HUES64 (cell line): Measurements from ENCODE around the gene TCAP.

Experiments
- H3K27ac ChIP-seq: 2 replicates; pipeline ENCODE4 v1.7.0; 2013; ENCODE audit warnings: low read depth, low read length, inconsistent platforms
- H3K27me3 ChIP-seq: 2 replicates; pipeline ENCODE4 v1.6.1; 2013; ENCODE audit warnings: mild to moderate bottlenecking, low read length; ENCODE audit not compliant: insufficient read depth
- H3K36me3 ChIP-seq: 2 replicates; pipeline ENCODE4 v1.6.1; 2013; ENCODE audit warnings: mild to moderate bottlenecking, low read length; ENCODE audit not compliant: insufficient read depth
- H3K4me1 ChIP-seq: 2 replicates; pipeline ENCODE4 v1.6.1; 2013; ENCODE audit warnings: mild to moderate bottlenecking, low read length, moderate library complexity; ENCODE audit not compliant: insufficient read depth
- H3K4me3 ChIP-seq: 2 replicates; pipeline ENCODE4 v1.5.1; 2013; ENCODE audit warnings: mild to moderate bottlenecking, low read length, moderate library complexity
- H3K9ac ChIP-seq: 2 replicates; pipeline ENCODE4 v1.6.1; 2013; ENCODE audit warnings: mild to moderate bottlenecking, low read depth, low read length
- H3K9me3 ChIP-seq: 2 replicates; pipeline ENCODE4 v1.6.1; 2013; ENCODE audit warnings: low read depth, low read length; ENCODE audit not compliant: insufficient read depth
- WGBS: fragments of 150-250, 120-280 bp; methylation state at CpG from one replicate; pipeline ENCODE4 v1.1.7; 2013; ENCODE audit warnings: missing lambda C conversion rate; 5-methylcytosine and 5-hydroxymethylcytosine counted together

The TCAP gene

DNA sequence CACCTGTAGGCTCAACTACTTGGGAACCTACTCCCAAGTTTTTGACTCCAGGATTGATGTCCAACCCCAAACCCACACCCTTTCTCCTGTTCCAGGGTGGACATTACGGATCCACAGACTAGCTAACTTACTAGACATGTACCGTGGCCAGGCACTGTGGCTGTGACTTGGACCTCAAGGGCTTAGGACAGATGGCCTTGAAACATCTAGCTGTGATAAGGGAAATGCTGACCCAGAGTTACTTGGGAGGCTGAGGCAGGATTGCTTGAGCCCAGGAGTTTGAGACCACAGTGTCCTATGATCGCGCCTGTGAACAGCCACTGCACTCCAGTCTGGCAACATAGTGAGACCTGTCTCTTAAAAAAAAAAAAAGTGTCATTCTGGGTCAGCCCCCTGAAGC is 24.1 kb upstream of the TCAP start:
- no peak overlapping the region for H3K9ac ChIP-seq
- H3K9me3 ChIP-seq: no peaks in the 10 kb centered on the region
- H3K27me3 ChIP-seq: no peaks in the 10 kb centered on the region
- H3K36me3 ChIP-seq: no peaks in the 10 kb centered on the region
- H3K4me1 ChIP-seq: peaks cover 43% of the 10 kb centered on the region
- no peak overlapping the region for H3K27ac ChIP-seq
- no peak overlapping the region for H3K4me3 ChIP-seq
- 94% methylated on average over 4 of the region's 4 CpGs for WGBS

DNA sequence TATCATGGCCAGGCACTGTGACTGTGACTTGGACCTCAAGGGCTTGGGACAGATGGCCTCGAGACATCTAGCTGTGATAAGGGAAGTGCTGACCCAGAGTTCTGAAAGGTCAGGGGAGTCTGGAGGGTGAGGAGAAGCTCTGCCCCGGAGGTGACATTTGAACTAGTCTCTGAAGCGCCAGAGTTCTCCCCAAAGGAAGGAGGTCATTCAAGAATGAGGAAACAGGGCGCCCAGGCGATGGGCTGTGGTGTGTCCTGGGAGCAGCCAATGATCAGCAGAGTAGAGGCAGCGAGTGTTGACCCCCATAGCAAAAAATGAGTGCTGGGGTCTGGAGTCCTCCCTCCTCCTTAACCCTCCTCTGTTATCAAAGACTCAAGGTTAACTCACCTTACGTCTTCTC is 23.3 kb upstream of the TCAP start:
- WGBS: 86% methylated on average over 7 of the region's 7 CpGs
- Histone ChIP-seq H3K9ac (no peak overlapping the region), H3K4me1 (peaks cover 36% of the 10 kb centered on the region), H3K9me3 (no peaks in the 10 kb centered on the region), H3K36me3 (no peaks in the 10 kb centered on the region), H3K27me3 (no peaks in the 10 kb centered on the region), H3K4me3 (no peak overlapping the region), H3K27ac (no peak overlapping the region)

DNA sequence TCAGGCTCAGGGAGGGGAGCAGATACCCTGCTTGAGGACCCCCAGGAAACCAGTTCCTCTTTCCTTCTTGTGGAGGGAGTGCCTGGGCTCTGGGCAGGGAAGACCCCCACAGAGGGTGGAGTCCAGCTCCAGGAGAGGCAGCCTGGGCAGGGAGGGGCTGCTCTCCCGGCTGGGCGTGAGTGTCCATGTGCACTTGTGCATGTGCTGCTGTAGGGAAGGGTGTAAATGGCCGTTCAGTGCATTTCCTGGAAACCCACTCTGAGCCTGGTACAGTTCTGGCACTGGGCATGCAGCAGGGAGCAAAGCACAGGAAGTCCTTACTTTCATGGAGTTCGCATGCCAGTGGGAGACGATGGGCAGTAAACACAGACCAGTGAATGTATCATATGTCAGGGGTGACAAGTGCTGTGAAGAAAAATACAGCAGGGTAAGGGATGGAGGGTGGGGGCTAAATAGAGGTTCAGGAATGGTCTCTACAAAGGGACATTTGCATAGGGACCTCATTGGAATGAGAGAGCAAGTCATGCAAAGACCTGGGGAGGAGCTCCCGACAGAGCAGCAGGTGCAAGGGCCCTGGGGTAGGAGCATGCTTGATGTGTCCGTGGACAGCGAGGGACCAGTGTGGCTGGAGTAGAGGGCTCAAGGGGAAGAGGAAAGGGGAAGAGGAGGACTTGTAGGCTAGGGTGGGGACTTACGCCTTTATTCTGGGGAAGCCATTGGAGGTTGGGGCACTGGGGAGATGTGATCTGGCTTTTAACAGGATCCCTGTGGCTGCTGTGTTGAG is 22.7 kb upstream of the TCAP start:
- 90% methylated on average over 9 of the region's 9 CpGs for WGBS
- Histone ChIP-seq H3K9ac (no peak overlapping the region), H3K36me3 (no peaks in the 10 kb centered on the region), H3K4me1 (peaks cover 36% of the 10 kb centered on the region), H3K27ac (no peak overlapping the region), H3K4me3 (no peak overlapping the region), H3K9me3 (no peaks in the 10 kb centered on the region), H3K27me3 (no peaks in the 10 kb centered on the region)

DNA sequence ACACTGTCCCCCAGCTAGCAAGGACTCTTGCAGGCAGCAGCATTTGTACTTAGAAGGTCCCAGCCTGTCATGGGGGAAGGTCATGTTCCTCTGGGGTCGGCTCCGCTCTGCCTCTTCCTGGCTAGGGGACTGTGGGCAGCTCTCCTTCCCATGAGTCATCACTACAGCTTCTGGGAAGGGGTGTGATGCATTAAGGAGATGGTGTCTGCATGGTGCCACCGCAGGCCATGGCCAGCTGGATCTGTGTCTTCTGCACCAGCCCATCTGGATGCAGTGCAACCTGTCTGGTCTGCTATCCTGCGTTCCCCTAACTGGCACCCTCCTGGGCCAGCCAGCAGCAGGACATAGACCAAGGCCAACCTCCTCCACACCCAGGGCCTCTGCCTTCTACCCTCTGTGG is 21.9 kb upstream of the TCAP start:
- peaks cover 30% of the 10 kb centered on the region for H3K4me1 ChIP-seq
- no peak overlapping the region for H3K27ac ChIP-seq
- H3K4me3 ChIP-seq: no peak overlapping the region
- H3K9ac ChIP-seq: no peak overlapping the region
- H3K27me3 ChIP-seq: no peaks in the 10 kb centered on the region
- 89% methylated on average over 4 of the region's 4 CpGs for WGBS
- H3K9me3 ChIP-seq: no peaks in the 10 kb centered on the region
- H3K36me3 ChIP-seq: no peaks in the 10 kb centered on the region

DNA sequence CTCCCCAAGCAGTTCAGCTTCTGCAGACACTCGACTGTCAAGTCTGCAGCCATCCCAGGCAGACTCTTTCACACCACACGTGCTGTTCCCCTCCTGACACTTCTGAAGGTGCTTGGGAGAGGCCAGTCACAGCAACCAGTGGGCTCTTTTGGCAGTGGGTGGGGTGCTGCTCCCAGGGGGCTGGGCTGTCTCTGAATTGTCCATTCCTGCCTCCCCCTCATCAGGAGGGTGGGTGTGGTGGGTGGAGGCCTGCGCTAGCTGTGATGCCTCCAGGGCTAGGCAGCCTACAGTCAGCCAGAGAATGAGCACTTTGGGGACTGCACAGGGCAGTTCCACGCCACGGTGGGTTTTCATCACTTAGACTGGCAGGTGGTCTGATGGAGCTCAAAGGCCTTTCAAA is 17.9 kb upstream of the TCAP start:
- H3K9ac ChIP-seq: no peak overlapping the region
- H3K27me3 ChIP-seq: no peaks in the 10 kb centered on the region
- WGBS: 76% methylated on average over 5 of the region's 5 CpGs
- H3K27ac ChIP-seq: no peak overlapping the region
- peaks cover 28% of the 10 kb centered on the region for H3K4me1 ChIP-seq
- no peak overlapping the region for H3K4me3 ChIP-seq
- H3K36me3 ChIP-seq: no peaks in the 10 kb centered on the region
- H3K9me3 ChIP-seq: no peaks in the 10 kb centered on the region

DNA sequence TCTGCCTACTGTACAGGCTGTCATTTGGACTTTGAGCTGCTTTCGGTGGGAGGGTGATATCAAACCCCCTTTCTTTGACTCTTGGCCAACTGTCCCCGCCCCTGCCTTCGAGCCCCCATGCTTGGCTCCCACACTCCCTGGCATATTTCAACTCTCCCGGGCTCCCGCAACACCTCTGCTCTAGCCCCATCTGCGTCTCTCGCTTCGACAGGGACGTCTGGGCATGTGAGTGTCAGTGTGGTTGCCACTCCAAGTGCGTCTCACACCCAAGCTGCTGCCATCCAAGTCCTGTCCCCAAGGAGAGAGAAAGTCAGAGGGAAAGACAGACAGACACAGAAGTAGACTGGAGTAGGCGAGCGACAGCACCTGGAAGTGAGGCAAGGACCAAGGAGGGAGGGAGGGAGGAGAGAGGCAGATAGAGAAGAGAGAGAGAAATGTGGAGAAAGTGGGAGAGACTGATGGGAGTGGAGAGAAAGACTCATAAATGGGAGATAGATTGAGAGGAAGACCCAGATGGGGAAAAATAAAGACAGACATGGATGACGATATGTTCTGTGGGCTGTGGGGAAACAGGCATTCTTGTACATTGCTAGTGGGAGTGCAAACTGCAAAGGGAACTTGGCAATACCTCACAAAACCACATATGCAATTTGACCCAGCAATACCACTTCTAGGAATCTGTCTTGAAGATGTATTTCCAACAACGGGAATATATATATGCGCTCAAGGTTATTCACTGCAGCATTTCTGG is 16.4 kb upstream of the TCAP start:
- no peak overlapping the region for H3K27ac ChIP-seq
- H3K9me3 ChIP-seq: no peaks in the 10 kb centered on the region
- H3K27me3 ChIP-seq: no peaks in the 10 kb centered on the region
- no peaks in the 10 kb centered on the region for H3K36me3 ChIP-seq
- H3K4me1 ChIP-seq: peaks cover 38% of the 10 kb centered on the region
- 93% methylated on average over 15 of the region's 15 CpGs for WGBS
- no peak overlapping the region for H3K9ac ChIP-seq
- H3K4me3 ChIP-seq: no peak overlapping the region

DNA sequence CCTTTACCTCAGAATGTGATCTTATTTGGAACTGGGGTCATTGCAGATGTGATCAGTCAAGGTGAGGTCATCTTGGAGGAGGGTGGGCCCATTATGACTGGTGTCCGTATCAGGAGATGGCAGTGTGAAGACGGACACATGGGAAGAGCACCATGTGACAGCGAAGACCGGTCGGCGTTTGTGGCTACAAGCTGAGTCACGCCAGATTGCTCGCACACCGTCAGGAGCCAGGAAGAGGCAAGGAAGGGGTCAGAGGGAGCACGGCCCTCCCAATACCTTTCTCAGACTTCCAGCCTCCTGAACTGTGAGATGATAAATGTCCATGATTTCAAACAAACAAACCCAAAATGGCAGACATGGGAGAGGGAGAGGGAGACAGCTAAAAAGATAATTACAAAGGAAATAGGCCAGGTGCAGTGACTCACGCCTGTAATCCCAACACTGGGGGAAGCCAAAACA is 15.0 kb upstream of the TCAP start:
- peaks cover 29% of the 10 kb centered on the region for H3K4me1 ChIP-seq
- 88% methylated on average over 11 of the region's 11 CpGs for WGBS

DNA sequence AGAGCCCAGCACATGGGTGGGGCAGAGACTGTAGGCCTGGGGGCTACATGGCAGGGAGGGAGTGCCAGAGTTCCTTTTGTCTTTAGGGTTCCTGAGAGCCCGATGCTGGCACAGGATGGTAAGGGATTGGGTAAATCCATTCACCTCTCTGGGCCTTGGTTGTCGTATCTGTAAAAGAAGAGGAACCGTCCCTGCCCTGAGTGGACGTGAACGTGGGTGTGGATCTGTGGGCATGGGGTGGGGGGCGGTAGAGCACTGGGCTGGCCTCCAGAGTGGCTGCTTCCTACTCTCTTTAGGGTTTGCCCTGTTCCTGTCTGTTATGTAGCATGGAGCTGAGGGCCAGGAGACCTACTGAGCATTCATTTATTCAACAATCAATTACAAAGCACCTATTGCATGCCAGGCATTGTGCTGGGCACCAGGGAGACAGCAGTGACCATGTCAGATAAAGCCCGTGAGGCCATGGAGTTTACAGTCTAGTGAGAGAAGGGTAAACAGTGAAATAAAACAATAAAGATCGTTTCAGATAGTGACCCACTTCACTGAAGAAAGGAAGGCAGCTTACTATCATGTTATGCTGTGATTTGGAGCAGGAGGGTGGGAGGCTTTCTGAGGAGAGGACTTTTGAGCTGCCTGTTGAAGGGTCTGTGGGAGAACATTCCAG is 13.1 kb upstream of the TCAP start:
- Histone ChIP-seq H3K4me3 (no peak overlapping the region), H3K9ac (peak overlapping the region; percentile 26), H3K4me1 (peaks cover 23% of the 10 kb centered on the region), H3K36me3 (no peaks in the 10 kb centered on the region), H3K27me3 (no peaks in the 10 kb centered on the region), H3K9me3 (no peaks in the 10 kb centered on the region), H3K27ac (peak overlapping the region; percentile 81; the same call in 1 of the 2 replicates)
- 85% methylated on average over 8 of the region's 8 CpGs for WGBS

More for the DNA sequence above, 15.0 kb upstream of the TCAP start:
- Histone ChIP-seq H3K4me3 (no peak overlapping the region), H3K36me3 (no peaks in the 10 kb centered on the region), H3K9ac (no peak overlapping the region), H3K27me3 (no peaks in the 10 kb centered on the region), H3K9me3 (no peaks in the 10 kb centered on the region), H3K27ac (no peak overlapping the region)

DNA sequence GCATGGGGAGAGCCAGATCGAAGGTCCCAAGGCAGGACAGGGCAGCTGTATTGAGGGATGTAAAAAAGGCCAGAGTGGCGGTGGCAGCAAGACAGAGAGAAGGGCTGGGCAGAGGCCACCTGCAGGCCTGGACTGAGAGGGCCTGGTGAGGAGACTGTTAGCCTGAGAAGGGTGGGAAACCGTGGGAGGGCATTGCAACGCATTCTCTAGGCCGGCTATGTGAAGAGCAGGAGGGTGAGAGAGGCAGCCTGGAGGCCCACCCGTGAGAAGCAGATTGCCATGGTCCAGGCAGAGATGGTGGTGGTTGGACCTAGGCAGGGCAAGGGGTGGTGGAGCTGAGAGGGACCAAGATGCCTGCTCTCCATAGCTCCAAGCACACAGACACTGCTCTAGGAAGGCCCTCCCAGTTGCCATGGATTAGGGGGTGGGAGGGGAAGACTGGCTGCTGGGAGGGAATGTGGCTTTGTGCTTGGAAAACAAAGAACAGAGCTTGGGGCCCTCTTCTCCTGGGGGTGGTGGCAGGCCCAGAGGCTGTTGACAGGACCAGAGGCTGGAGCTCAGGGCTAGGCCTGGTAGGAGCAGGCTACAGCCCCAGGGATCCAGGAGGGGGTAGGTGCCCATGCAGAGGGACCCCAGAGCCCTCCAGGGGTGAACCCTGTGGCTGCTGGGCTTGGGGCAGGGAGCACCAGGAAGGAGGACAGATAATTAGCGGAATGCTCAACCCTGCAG is 12.4 kb upstream of the TCAP start:
- Histone ChIP-seq H3K36me3 (no peaks in the 10 kb centered on the region), H3K4me3 (no peak overlapping the region), H3K4me1 (peaks cover 23% of the 10 kb centered on the region), H3K9ac (peak overlapping the region; percentile 26), H3K27ac (peak overlapping the region; percentile 81), H3K27me3 (no peaks in the 10 kb centered on the region), H3K9me3 (no peaks in the 10 kb centered on the region)
- WGBS: 40% methylated on average over 7 of the region's 7 CpGs

DNA sequence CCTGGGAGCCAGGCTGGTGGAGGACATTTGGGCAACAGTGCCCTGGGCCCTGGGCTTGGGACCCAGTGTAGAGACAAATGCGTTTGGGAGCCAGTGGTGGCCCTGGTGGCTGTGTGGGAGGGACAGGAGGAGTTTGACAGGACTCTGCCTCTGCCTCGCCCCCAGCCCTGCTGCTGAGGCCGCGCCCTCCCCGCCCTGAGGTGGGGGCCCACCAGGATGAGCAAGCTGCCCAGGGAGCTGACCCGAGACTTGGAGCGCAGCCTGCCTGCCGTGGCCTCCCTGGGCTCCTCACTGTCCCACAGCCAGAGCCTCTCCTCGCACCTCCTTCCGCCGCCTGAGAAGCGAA is 11.9 kb upstream of the TCAP start:
- H3K27ac ChIP-seq: peak overlapping the region; percentile 81; the same call in 1 of the 2 replicates
- peaks cover 23% of the 10 kb centered on the region for H3K4me1 ChIP-seq
- H3K27me3 ChIP-seq: no peaks in the 10 kb centered on the region
- WGBS: 77% methylated on average over 12 of the region's 12 CpGs
- H3K4me3 ChIP-seq: no peak overlapping the region
- H3K9ac ChIP-seq: 0 out of 2 replicates have a peak overlapping the region, but pooled peaks have one; percentile 24
- no peaks in the 10 kb centered on the region for H3K36me3 ChIP-seq
- H3K9me3 ChIP-seq: no peaks in the 10 kb centered on the region
